Smooth muscle cell (in vitro differentiated cells): ENCODE measurements around the gene ZCWPW2. TPM values are rescaled to one million over a fixed set of nuclear protein-coding genes. Genes with fewer than 3 reads are reported as not detected.

ENCODE experiments used
- DNase-seq: peaks from one replicate; lab custom pipeline; 2025; ENCODE audit not compliant: unreplicated experiment; lab: John Stamatoyannopoulos, UW
- H2AFZ ChIP-seq: fragments of 200-600 bp; sonication (generic); 2 replicates; pipeline ENCODE4 v1.6.0; 2016; ENCODE audit warnings: antibody characterized with exemption, low read depth, mild to moderate bottlenecking
- H3F3A ChIP-seq: fragments of 200-600 bp; sonication (generic); 2 replicates; pipeline ENCODE4 v1.6.0; 2017; ENCODE audit warnings: antibody characterized with exemption, low read depth
- H3K27ac ChIP-seq: fragments of 200-600 bp; sonication (generic); 2 replicates; pipeline ENCODE4 v1.5.1; 2016; ENCODE audit warnings: low read depth, mild to moderate bottlenecking
- H3K27me3 ChIP-seq: fragments of 200-600 bp; sonication (generic); 2 replicates; pipeline ENCODE4 v1.6.1; 2016; ENCODE audit warnings: low read depth, mild to moderate bottlenecking
- H3K36me3 ChIP-seq: fragments of 200-600 bp; sonication (generic); 2 replicates; pipeline ENCODE4 v1.5.1; 2016; ENCODE audit warnings: low read depth
- H3K4me1 ChIP-seq: fragments of 200-600 bp; sonication (generic); 2 replicates; pipeline ENCODE4 v1.5.1; 2016; ENCODE audit warnings: low read depth
- H3K4me2 ChIP-seq: fragments of 200-600 bp; sonication (generic); 2 replicates; pipeline ENCODE4 v1.6.0; 2016; ENCODE audit warnings: mild to moderate bottlenecking
- H3K4me3 ChIP-seq: fragments of 200-600 bp; sonication (generic); 2 replicates; pipeline ENCODE4 v1.5.1; 2016; ENCODE audit warnings: mild to moderate bottlenecking
- H3K79me2 ChIP-seq: fragments of 200-600 bp; sonication (generic); 2 replicates; pipeline ENCODE4 v1.6.0; 2016; ENCODE audit warnings: low read depth, mild to moderate bottlenecking
- H3K9ac ChIP-seq: fragments of 200-600 bp; sonication (generic); 2 replicates; pipeline ENCODE4 v1.6.0; 2016; ENCODE audit warnings: low read depth
- H3K9me3 ChIP-seq: fragments of 200-600 bp; sonication (generic); replicated peaks from 2 replicates; pipeline ENCODE4 v1.5.1; 2016; ENCODE audit warnings: low read depth
- H4K20me1 ChIP-seq: fragments of 200-600 bp; sonication (generic); 2 replicates; pipeline ENCODE4 v1.6.0; 2016; ENCODE audit warnings: low read depth
- CTCF ChIP-seq: fragments of 200-600 bp; sonication (generic); IDR thresholded peaks from 2 replicates; pipeline ENCODE4 v1.5.1; 2017; ENCODE audit warnings: borderline replicate concordance, mild to moderate bottlenecking, antibody characterized with exemption; ENCODE audit not compliant: insufficient read depth, poor library complexity, severe bottlenecking
- WGBS: methylation state at CpG from one replicate; pipeline ENCODE4 v1.1.7; 2016; ENCODE audit warnings: low lambda C conversion rate; 5-methylcytosine and 5-hydroxymethylcytosine counted together
- polyA plus RNA-seq: library from polyadenylated mRNA; unstranded; fragments of >200 nt; fragmentation: Nextera tagmentation; extraction: Ambion mirVana; gene quantifications from 2 replicates; pipeline ENCODE4 v1.2.1, GENCODE V29; 2016
- total RNA-seq: library from RNA; depleted of rRNA; stranded (reverse); fragments of >200 nt; gene quantifications from 2 replicates; pipeline ENCODE4 v1.2.3, GENCODE V29; 2014

Gene ZCWPW2, protein sequence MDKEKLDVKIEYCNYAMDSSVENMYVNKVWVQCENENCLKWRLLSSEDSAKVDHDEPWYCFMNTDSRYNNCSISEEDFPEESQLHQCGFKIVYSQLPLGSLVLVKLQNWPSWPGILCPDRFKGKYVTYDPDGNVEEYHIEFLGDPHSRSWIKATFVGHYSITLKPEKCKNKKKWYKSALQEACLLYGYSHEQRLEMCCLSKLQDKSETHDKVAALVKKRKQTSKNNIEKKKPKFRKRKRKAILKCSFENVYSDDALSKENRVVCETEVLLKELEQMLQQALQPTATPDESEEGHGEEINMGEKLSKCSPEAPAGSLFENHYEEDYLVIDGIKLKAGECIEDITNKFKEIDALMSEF
- total RNA-seq, result 0.81 and 7.0 TPM in 2 replicates
- 0.74 and 2.2 TPM in 2 replicates for polyA plus RNA-seq

DNA sequence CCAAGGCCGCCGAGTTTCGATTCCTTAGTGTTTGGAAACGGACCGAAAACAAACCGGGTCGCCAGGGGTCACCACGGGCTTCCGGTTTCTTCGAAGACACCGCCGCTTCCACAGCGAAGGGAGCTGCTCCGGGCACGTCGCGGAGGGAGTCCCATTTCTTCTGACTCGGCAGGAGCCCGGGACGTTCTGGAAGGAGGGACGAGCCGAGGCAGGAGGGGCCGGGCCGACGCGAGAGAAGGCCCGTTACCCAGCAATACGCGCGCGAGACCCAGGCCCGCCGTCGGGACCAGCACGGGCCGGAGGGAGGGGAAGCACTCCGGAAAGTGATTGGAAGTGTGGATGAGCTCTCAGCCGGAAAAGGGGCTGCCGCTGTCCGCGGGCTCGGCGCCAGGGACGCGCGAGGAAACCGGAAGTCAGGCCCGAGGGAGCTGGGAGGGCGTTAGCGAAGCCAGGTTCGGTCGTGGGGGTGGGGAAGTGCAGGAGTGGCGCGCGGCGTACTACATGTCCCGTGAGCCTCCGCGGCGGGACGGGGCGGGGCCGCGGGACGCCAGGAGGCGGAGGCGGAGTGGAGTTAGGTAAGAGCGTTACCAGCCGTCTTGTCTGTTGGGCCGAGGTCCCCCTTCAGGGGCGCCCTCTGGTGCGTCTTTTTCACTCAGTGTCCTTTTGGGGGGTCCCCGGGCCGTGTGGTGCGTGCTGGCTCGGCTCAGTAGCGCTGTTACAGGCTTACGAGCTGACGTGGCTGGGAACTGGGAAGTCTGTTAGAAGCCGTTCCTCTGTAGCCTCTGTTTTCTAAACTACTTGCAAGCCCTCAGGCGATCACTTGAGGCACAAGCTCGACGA, at the start of gene ZCWPW2, which contains the start of gene AZI2:
Gene ZCWPW2 (plus strand): TSS at position 93 of the 840 bp plus-strand sequence. CDS start 64,348 bp downstream, outside the sequence.
Gene AZI2 (minus strand): TSS at position 196 of the 840 bp plus-strand sequence. CDS start 8,207 bp downstream, outside the sequence.
- Histone ChIP-seq H3K4me2 (peak within 1 kb of the TSS; percentile 86), H3K9me3 (peaks cover 4% of the 10 kb centered on the region), H4K20me1 (peaks cover 8% of the 10 kb centered on the region), H3F3A (no peaks in the 10 kb centered on the region), H2AFZ (peak within 1 kb of the TSS; percentile 79), H3K4me3 (peak within 1 kb of the TSS; percentile 86), H3K9ac (peak within 1 kb of the TSS; percentile 99), H3K4me1 (peaks cover 10% of the 10 kb centered on the region), H3K79me2 (peaks cover 57% of the 10 kb centered on the region), H3K27me3 (no peaks in the 10 kb centered on the region), H3K36me3 (peaks cover 6% of the 10 kb centered on the region), H3K27ac (peak within 1 kb of the TSS; percentile 100)
- under 1% methylated on average over 63 of the region's 83 CpGs for WGBS
- DNase-seq, result peak; percentile 90
- no peak for TF ChIP-seq CTCF

- Histone ChIP-seq H2AFZ (no peak overlapping the region), H3F3A (no peaks in the 10 kb centered on the region), H3K4me1 (no peaks in the 10 kb centered on the region), H3K36me3 (no peaks in the 10 kb centered on the region), H3K27ac (no peak overlapping the region), H4K20me1 (no peaks in the 10 kb centered on the region), H3K79me2 (no peaks in the 10 kb centered on the region), H3K4me2 (no peak overlapping the region), H3K4me3 (no peak overlapping the region), H3K9ac (no peak overlapping the region), H3K27me3 (no peaks in the 10 kb centered on the region), H3K9me3 (no peaks in the 10 kb centered on the region)
- DNase-seq, result no peak
- 93% methylated on average over 1 of the region's 1 CpG for WGBS
- no peak for TF ChIP-seq CTCF
Measured at GRCh38 chr3:28299705-28300104, 48.8 kb upstream of the ZCWPW2 start.

DNA sequence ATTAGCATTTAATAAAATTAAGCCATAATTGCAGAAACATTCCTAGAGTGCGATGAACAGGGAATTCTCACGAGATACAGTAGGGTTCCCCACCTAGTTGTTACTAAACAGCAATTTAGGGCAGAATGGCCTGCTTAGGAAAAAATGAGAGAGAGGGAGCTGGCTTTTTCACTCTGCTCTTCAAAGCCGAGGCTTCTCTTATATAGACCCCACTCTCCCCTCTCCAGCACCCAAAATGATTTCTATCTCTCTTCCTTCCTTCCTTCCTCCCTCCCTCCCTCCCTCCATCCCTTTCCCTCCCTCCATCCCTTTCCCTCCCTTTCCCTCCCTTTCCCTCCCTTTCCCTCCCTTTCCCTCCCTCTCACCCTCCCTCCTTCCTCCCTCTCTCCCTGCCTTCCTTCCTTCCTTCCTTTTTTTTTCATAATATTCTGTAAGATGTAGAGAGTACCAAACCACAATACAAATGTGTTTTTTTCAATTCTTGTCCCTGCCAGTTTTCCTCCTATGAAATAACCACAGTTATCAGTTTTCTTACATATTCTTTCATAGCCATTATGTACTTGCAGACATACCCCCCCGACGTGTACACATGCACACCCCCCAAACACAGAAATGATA, 48.1 kb upstream of the ZCWPW2 start:
- H3K4me3 ChIP-seq, result no peak overlapping the region
- no peak for TF ChIP-seq CTCF
- 96% methylated on average over 5 of the region's 5 CpGs for WGBS

More for the DNA sequence above, 48.1 kb upstream of the ZCWPW2 start:
- H3K36me3 ChIP-seq, result no peaks in the 10 kb centered on the region
- no peak overlapping the region for H3K27ac ChIP-seq
- no peaks in the 10 kb centered on the region for H3F3A ChIP-seq
- no peak for DNase-seq
- H3K9me3 ChIP-seq, result no peaks in the 10 kb centered on the region
- no peak overlapping the region for H3K4me2 ChIP-seq
- H3K9ac ChIP-seq, result no peak overlapping the region
- no peak overlapping the region for H2AFZ ChIP-seq
- H4K20me1 ChIP-seq, result no peaks in the 10 kb centered on the region
- H3K79me2 ChIP-seq, result no peaks in the 10 kb centered on the region
- no peaks in the 10 kb centered on the region for H3K4me1 ChIP-seq
- H3K27me3 ChIP-seq, result no peaks in the 10 kb centered on the region
